OCI-M1 (cell line): ENCODE results near the gene CPLANE2.
"Not testable (repeated sequence)": the region's sequence is repeated elsewhere in the genome, so short reads cannot be mapped to it uniquely, and the experiment has no call there.

ENCODE experiments used
- DNase-seq: peaks from one replicate; lab custom pipeline; 2025; lab: John Stamatoyannopoulos, UW

CPLANE2 gene

GRCh38 chr1:16208270-16208987 lies 28.6 kb downstream of the CPLANE2 start:
- no peak for DNase-seq

DNA sequence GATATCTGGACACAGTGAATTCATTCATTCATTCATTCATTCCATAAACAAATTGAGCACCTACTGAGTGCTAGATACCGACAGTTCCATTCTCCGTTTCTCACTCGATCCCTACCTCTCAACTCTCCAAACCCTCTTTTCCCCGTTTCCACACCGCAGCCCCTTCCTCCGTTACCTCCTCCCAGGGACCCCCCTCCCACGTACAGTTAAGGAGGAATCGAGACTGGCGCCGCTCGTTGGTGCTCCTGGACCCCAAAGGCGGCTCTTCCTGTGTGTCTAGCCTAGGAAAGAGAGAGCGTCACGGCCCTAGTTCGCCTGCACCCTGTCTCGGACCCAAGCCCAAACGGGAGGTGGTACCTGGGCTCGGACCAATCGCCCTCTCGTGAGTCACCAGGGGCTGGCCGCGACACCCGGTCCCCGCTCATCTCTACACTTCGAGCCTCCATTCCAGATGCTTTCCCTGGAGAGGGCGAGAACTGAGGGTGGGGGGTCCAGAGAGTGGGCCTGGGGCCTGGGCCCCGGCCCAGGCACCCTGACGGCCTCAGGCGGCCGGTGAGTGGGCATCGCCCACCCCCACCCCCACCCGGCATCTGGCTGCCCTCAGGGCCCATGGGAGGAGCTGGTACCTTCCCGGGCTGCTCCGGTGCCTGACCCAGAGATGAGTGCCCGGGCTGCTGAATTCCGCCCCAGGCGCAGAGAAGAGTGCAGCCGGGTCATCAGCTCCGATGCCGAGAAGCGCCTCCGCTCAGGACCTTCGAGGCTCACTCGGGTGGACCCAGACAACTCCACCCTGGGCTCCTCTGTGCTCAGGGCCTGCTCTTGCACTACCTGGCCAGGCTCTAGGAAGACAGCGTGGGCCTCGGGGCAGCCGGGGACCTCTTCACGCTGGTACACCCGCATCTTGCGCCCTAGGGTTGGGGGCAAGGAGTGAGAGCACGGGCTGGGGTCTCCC lies 29.4 kb downstream of the CPLANE2 start:
- DNase-seq = no peak

GRCh38 chr1:16206547-16207317 lies 30.3 kb downstream of the CPLANE2 start:
- peak; percentile 98 for DNase-seq

- DNase-seq = no peak
These were observed 31.0 kb downstream of the CPLANE2 start for GRCh38 chr1:16205891-16206546.

- no peak for DNase-seq
These were observed 31.7 kb downstream of the CPLANE2 start for GRCh38 chr1:16205334-16205671.

GRCh38 chr1:16204634-16205333 lies 32.2 kb downstream of the CPLANE2 start:
- peak; percentile 33 for DNase-seq

GRCh38 chr1:16204216-16204615 lies 32.8 kb downstream of the CPLANE2 start:
- no peak for DNase-seq

GRCh38 chr1:16203550-16203949 lies 33.4 kb downstream of the CPLANE2 start:
- DNase-seq = no peak

DNA sequence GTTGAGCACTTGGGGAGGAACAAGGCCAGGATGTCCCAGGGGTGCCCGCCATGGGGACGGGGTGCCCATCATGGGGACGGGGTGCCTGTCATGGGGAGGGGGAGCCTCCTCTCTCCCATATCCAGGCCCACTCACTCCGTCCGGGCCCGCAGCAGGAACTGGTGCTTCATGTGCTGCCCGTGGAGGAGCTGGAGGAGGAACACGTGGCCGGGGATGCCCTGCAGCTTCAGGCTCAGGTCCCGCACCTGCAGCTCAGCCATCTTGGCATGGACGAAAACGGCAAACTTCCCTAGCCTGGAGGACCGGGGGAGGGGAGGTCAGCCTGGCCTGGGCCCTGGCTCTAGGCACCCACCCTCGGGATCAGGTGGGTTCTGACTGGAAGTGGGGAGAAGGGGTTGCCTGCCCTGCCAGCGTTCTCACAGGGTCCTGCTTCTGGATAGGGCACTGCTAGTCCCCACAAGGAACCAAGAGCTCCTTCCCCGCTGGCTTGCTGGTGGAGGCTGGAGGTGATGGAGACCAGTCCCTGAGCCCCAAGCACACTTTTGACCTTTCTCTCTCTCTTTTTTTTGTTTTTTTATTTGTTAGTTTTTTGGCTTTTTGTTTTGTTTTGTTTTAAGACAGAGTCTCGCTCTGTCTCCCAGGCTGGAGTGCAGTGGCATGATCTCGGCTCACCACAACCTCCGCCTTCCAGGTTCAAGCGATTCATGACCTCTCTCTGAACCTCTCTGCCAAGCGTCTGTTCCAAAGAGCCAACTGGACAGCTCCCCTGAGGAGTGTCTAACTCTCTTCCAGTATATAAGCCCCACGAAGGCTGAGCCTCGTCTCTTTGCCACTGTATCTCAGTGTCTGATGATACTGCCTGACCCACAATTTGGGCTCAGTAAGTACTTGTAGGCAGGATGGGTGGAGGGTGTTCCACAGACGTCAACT lies 34.4 kb downstream of the CPLANE2 start:
- no peak for DNase-seq

GRCh38 chr1:16199700-16200099 lies 37.3 kb downstream of the CPLANE2 start:
- DNase-seq = no peak

DNA sequence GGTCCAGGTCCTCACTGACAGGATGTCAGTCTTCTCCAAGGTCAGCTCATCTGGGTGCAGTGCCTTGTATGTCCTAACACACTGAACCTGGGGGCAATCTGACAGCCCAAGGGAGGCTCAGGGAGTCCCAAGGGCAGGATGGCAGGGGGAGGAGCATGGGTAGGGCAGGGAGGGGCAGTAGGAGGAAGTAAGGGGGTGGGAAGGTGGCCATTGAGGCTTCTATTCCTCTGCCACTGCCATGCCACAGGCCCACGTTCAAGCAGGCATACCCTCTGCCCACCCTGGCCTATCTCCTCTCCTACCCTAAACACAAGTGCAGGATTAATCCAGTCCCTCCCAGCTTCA lies 37.9 kb downstream of the CPLANE2 start:
- DNase-seq = no peak

- DNase-seq = no peak
These were observed 38.4 kb downstream of the CPLANE2 start for GRCh38 chr1:16198444-16199156.

- no peak for DNase-seq
These were observed 40.1 kb downstream of the CPLANE2 start for GRCh38 chr1:16196874-16197273.

GRCh38 chr1:16196139-16196538 lies 40.8 kb downstream of the CPLANE2 start:
- not testable (repeated sequence) for DNase-seq

DNA sequence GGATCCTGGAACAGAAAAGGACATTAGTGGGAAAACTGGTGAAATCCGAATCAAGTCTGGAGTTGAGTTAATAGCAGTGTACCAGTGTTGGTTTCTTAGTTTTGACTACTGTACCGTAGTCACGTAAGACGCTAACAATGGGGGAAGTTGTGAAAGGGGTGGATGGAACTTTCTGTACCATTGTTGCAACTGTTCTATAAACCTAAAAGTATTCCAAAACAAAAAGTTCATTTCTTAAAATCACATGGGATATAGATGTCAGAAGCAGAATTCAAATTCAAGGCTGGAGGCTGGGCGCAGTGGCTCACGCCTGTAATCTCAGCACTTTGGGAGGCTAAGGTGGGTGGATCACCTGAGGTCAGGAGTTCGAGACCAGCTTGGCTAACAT lies 41.5 kb downstream of the CPLANE2 start:
- no peak for DNase-seq

DNA sequence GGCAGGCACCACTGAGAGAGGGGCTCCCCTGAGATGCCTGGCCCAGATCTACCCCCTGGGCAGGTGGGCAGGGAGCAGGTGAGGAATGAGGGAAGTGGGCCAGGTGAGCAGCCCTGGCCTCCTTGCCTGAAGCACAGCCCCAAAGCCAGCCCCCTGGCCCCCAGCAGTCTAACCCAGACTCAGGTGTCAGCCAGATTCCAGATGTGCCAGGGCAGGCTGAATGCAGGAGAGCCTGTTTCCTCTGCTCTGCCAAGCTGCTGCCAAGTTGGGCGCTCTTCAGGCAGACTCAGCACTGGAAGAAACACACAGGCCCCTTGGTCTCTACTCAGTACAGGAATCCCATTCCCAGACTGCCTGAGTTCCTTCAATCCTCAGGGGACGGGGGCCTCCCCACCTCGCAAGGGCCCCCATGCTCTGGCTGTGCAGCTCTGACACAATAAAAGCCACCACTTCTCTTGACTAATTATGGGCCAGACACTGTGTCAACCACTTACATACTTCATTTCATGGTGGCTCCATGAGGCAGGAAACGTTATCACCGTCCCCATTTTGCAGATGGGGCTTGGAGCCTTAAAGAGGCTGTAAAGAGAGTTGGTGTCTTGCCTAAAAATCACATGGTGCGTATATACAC lies 45.0 kb downstream of the CPLANE2 start:
- no peak for DNase-seq

DNA sequence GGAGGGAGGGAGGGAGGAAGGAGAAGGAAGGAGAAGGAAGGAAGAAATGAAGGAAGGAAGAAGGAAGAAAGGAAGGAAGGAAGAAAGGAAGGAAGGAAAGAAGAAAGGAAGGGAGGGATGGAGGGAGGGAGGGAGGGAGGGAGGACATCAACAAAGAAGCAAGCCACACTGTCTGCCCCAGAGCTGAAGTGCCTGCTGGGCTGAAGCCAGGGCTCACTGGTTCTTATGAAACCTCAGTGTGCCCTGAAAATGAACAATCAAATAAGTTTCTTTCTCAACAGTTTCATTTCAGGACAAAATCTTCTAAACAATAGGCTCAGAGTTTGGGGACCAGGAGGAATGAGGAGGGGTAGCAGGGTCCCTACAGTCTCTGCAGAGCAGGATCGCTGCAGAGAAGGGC lies 45.7 kb downstream of the CPLANE2 start:
- DNase-seq = no peak

DNA sequence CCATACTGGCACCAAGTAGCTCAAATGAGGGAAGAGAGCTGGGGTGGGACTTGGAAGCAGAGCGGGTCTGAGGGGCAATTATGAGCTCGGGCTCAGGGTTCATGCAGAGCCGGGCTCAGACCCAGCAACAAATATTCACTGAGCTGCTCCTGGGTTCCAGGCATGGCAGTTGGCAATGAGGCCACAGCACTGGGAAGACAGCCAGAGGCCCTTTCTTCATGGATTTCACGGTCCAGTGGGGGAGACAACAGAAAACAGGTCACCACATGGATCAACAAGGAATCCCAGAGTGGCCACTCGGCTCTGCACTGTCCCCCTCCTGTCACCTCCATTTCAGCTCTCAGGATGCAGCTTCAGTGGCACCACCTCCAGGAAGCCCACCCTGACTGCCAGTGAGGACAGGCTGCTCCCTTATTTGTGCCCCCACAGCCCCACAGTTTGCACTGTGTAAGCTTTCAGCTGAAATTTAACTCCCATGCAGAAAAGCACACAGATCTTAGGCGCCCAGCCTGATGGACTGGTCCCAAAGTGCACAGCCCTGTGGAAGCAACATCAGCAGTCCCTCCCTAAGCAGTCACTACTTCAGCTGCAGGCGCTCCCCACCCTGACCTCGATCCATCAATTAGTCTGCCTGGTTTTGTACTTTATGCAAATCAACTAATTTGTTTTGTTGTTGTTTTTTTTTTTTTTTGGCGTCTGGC lies 46.9 kb downstream of the CPLANE2 start:
- DNase-seq = no peak

DNA sequence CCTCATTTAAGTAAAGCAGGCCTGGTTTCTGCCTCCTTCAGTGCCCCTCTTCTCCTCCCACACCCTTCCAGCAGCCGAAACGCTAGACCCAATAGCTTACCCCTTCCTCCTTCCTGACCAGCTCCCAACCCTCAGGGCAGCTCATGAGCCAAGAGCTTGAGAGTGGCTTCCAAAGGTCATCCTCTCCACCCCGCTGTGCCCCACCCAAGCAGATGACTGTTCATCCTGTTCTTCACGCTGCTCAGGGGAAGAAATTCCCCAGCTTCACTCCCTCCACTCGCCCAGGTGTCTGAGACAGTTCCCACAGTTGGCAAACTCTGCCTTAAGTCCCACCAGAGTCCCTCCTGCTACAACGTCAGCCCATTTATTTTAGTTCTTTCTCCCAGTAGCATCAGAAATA lies 48.0 kb downstream of the CPLANE2 start:
- DNase-seq = no peak
